ENCODE data around the gene PEX10. TPM values are rescaled to one million over a fixed set of nuclear protein-coding genes. Genes with fewer than 3 reads are reported as not detected.

PEX10 gene
- polyA plus RNA-seq, 5 donors: 14.7 to 24.8 (median 18.3) TPM

DNA sequence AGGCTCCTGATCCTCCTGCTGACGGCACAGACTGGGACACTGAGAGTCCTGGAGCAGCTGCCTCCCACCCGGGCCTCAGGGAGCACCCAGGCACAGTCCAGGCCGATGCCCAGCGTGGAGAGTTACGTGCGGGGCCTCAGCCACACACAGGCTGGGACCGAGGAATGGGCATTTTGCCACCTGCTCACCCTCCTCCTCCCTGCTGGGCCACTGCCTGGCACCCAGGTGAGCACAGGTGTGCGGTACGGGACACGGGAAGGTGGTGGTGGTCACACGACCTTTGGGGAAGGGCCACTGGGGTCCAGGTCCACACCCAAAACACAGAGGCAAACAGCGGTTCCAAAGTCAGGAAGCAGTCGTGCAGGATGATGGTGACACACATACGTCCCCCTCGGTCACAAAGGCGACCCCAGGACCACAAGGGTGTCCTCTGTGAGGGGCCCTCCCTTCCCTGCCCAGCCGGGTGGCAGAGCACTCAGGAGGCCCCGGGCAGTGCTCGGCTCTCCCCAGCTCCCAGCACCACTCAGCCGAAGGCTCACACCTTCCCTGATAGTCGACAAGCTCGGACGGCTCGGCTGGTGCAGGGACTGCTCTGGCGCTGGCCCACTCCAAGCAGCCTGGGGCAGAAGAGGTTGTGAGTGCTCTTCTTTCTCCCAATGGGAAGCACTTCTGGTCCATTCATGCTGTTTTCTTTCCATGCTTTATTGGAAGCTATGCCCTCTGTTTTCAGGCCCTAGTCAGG is 35.3 kb downstream of the PEX10 start:
- no peak for DNase-seq

GRCh38 chr1:2376261-2376741 is 36.1 kb downstream of the PEX10 start:
- no peak for DNase-seq

DNA sequence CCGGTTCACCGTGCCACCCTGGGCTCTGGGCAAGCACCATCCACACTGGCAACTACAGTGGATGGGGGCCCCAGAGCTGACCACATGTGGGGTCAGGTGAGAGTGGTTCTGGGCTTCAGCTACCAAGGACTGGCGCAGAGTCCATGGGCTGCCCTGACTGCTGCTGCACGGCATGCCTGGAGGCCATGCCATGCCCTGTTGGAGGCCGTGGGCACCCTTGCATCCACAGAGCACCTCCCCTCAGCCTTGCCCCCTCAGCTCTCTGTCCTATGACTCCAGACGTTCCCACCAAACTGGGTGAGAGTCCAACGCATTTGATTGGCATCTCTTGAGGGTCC is 36.5 kb downstream of the PEX10 start:
- DNase-seq: no peak

- DNase-seq: no peak
Observed at GRCh38 chr1:2375246-2375922, 37.0 kb downstream of the PEX10 start.

DNA sequence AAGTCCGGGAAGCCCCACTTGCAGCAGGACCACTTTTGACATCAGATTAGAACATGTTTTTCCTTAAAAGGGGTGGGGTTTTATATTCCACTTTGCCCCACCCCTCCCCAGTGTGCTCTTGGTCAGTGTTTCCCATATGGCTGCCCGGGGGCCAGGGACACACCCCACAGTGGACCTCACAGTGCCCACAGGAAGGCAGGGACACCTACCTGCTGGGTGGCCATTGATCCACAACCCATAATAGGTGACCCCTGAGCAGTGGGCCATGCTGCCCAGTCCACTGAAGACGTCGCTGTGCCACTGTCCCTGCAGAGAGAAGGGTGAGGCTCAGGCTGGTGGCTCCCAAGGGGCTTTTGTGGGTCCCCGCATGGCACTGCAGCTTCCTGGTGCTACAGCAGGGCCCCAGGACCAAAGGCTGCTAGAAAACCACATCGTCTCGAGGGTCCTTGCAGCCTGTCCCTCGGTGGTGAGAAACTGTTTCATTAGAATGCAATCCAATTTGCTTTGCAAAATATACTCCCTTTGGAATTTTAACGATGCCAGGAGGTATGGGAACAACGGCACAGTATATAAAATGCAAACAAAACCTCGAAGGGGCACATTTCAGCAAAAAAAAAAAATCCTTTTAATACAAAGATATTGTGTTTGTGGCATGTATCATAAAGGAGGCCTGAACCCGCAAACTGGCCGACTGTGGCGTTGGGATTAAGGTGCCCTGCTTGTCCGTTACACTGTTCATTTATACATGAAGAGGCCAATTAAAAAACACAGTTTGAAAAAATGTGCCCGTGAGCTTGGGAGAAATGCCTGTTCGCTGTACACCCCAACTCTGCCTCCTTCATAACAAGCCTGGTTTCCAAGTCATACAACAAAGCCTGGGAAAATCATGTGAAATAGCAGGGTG is 37.9 kb downstream of the PEX10 start:
- DNase-seq: no peak

GRCh38 chr1:2373551-2374251 is 38.7 kb downstream of the PEX10 start:
- DNase-seq: no peak

DNA sequence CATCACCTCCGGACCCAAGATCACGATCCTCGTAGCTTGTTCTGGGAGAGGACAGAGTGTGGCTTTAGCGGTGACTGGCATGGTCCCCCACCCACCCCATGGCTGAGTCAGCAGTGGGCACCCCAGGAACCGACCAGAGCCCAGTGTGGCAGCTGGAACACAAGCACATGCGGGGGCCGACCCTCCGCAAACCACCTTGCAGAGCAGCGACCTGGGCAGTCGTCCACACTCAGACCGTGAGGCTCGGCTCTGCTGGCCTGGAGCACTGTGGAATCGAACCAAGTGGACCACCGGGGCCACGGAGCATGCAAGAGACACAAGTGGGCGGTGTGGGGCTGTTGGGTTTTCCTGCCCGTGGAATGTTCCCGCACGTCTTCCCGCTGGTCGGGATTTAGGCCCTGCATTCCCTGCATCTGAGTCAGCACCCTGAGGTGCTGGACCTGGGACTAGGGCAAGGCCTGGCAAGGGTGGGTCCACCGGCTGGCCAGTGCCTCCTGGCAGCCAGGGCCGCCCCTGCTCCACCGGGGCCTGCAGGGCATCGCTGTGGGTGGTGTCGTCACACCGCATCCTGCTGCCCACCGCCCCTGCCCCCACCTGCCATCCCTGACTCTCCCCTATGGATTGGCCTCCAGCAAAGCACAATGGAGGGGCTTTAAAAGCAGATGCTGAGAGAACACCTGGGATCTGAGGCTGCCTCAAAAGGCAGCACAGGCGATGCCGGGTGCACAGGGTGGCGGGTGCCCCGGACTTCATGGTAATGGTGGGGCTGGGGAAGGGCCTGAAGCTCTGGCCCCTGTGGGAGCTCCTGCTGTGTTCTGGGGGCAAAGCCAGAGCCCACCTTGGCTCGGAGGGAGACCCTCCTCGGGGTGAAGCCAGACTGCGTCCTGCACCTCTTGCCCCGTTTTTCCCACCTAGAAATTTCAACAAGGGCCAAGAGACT is 39.5 kb downstream of the PEX10 start:
- DNase-seq: no peak

- DNase-seq: no peak
Observed at GRCh38 chr1:2368053-2368744, 44.2 kb downstream of the PEX10 start.

DNA sequence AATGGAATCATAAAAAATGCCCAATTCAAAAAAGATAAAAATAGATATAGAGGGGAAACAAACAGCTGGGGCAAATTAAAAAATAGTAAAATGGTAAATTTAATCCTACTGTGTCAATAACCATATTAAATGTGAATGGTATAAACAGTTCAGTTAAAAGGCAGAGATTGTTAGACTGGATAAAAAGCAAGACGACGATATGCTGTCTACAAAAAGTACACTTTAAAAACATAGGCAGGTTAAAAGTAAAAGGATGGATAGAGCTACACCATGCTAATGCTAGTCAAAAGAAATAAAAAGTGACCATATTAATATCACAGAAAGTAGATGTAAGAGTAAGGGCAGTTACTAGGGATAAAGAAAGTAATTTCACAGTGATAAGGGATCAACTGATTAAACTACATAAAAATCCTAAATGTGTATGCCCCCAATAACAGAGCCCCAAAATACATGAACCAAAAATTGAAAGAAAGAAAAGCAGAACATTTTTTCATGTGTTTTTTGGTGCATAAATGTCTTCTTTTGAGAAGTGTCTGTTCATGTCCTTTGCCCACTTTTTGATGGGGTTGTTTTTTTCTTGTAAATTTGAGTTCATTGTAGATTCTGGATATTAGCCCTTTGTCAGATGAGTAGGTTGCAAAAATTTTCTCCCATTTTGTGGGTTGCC is 48.4 kb downstream of the PEX10 start:
- DNase-seq: no peak

GRCh38 chr1:2360588-2361364 is 51.6 kb downstream of the PEX10 start:
- DNase-seq: no peak

DNA sequence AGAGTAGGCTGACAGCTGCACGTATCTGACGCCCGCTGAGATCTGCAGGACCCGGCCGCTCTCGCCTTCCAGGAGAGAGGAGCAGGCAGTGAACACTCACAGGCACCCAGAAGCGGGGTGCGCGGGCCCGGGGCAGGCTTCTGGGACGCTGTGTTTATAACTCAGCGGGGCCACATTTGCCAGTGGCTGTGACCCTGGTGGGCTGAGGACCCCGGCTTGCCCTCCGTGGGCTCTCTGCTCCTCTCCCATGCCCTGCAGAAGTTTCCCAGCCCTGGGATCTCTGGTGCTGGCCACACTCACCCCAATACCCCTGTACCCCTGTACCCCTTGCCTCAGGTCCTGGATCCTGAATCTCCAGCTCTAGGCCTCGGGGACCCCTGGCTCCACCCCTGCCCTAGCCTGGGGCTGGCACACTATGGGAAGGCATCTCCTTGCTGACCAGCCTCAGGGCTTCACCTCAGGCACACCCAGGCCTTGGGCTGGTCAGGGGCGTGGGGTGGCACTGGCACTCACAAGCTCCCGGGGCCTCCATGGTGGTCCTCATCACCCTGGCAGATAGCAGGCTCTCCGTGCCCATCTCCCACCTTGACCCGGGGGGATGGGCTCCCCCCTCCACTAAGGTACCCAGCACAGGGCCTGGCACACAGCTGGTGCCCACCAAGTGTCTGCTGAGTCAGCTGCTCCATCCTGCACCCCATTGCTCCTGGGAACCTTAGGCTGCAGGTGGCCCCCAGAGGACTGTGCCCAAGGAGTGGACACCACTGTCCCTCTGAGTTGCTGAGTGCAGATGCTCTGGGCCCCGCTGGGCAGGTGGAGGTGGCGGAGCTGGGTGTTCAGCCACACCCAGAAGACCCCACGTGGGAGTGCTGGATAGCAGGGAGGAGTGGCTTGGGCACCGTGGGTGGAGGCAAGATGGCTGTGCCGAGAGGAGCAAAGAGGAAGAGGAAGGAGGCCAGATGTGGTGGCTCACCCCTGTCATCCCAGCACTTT is 53.4 kb downstream of the PEX10 start:
- DNase-seq: no peak

GRCh38 chr1:2358072-2358471 is 54.3 kb downstream of the PEX10 start:
- no peak for DNase-seq

DNA sequence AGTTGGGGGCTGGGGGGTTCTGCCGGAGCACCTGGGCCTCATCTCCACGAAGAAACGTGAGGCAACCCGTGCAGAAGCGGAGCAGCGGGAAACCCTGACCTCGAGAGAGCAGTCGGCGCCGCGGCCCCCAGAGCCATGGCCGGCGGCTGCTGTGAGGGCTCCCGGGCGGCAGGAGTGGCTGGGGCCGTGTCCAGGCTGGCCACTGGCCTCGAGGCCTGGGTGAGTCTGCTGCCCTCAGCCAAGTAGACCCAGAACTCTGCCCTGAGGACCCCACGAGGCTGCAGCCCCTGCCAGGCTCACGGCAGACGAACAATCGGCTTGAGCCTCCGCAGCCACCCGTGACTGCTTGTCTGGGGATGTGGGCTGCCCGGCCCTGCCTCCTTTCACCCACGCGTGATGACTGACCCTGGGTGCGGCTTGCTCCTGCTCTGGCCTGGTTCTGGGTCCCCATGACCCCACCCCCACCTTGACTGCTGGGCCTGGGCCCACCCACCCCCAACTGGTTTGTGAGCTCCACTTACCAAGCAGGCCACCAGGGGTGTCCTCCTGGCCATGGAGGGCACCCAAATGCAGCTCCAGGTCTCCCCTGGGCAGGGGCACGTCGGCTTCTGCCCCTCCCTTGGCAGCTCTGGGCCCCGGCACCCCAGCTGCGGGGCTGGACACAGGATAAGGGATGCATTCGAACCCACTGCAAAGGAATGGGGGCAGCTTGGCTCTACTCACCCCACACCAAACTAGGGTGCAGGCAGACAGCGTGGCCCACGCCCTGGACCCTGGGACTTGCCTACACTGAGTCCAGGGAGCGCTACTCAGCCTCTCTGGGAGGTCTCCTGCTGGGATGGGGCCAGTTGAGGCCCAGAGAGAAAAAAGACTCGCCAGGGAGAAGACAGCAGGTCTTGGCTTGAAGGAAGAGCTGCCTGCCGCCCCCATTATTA is 55.2 kb downstream of the PEX10 start:
- no peak for DNase-seq

DNA sequence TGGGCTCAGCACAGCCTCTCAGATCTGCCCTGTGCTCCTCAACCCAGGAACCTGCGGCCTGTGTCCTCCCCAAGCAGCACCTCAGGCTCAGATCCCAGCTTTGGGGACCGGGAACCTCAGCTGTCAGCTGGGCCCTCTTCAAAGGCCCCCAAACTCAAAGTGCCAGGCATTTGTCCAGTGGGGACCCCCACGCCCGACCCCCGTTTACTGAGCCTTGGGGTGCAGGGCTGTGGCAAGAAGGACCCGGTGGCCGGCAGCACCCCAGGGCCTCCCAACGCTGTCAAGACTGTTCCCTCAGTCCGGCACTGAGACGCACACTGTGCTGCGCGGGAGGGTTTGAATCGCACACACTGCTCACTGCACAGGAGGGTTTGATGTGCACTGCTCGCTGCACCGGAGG is 56.0 kb downstream of the PEX10 start:
- DNase-seq: no peak

DNA sequence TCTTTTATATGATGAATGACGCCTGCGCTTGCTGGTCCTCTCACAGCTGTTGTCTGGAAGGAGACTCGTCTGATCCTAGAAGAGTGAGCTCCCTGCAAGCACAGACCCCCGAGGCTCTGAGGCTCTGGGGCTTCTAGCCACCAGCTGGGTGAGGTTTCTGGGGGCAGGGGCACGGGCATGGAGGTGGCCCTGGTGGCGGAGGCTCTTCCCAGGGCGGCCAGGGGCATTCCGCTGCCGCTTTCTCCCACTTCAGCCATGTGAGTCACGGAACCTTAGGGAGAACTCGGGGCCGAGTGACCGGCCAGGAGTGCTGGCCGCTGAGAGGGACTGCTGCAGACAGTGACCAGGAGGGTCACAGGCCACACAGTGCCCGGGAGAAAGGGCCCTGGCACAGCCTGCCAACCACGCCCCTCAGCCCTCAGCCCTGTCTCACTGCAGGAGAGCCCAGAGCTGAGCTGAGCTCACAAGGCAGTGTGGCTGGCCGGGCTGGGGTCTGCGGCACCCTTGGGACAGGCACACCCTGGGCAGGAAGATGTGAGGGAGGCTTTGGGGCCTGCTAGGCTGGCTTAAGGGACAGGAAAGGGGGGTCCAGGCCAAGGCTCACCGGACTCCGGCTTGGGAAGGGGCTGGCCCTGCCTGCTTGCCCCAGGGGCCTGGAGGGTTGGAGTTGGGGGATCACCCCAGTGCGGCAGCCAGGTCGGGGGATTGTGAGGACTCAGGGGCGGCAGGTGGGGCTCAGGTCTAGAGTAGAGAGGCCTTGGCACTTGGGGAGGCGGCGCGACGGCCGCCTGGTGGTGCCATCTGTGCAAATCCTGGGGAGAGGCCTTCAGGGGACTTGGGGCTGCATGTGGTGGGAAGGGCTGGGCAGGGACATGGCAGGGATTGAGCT is 56.7 kb downstream of the PEX10 start:
- no peak for DNase-seq

Data from right lung (tissue), 5 donors.